ENCODE data around the gene TWIST2.

The TWIST2 gene

GRCh38 chr2:238890131-238890530 is 42.2 kb downstream of the TWIST2 start:
- TF ChIP-seq TCF12 (IDR thresholded peaks at IDR 0.05; ENCODE audit: low read depth) = no peak
- TF ChIP-seq NFIC (IDR thresholded peaks at IDR 0.05) = no peak
- no peak for TF ChIP-seq EGR1 (IDR thresholded peaks at IDR 0.05)
- no peak for TF ChIP-seq YY1 (IDR thresholded peaks at IDR 0.05; ENCODE audit: low read depth)
- TF ChIP-seq ZBTB7A (IDR thresholded peaks at IDR 0.05; ENCODE audit: low read depth) = no peak
- TF ChIP-seq TAF1 (IDR thresholded peaks at IDR 0.05; ENCODE audit: low read depth) = no peak
- no peak for TF ChIP-seq CREB1 (IDR thresholded peaks at IDR 0.05; ENCODE audit: low read depth)
- TF ChIP-seq TEAD4 (IDR thresholded peaks at IDR 0.05) = no peak
- no peak for TF ChIP-seq CEBPB (IDR thresholded peaks at IDR 0.05)
- no peak for TF ChIP-seq RAD21 (IDR thresholded peaks at IDR 0.05; ENCODE audit: low read depth)
- no peak for TF ChIP-seq REST (IDR thresholded peaks at IDR 0.05; ENCODE audit: low read depth)
- TF ChIP-seq MAX (IDR thresholded peaks at IDR 0.05) = no peak
- TF ChIP-seq USF1 (IDR thresholded peaks at IDR 0.05) = no peak
- TF ChIP-seq FOXM1 (IDR thresholded peaks at IDR 0.05; ENCODE audit: borderline replicate concordance, low read depth) = no peak
- TF ChIP-seq EP300 (IDR thresholded peaks at IDR 0.05; ENCODE audit: borderline replicate concordance) = no peak

- TF ChIP-seq ZBTB7A (IDR thresholded peaks at IDR 0.05; ENCODE audit: low read depth) (no peak), CREB1 (IDR thresholded peaks at IDR 0.05; ENCODE audit: low read depth) (no peak), REST (IDR thresholded peaks at IDR 0.05; ENCODE audit: low read depth) (no peak), EGR1 (IDR thresholded peaks at IDR 0.05) (no peak), FOXM1 (IDR thresholded peaks at IDR 0.05; ENCODE audit: borderline replicate concordance, low read depth) (no peak), NFIC (IDR thresholded peaks at IDR 0.05) (no peak), TAF1 (IDR thresholded peaks at IDR 0.05; ENCODE audit: low read depth) (no peak), USF1 (IDR thresholded peaks at IDR 0.05) (no peak), TCF12 (IDR thresholded peaks at IDR 0.05; ENCODE audit: low read depth) (no peak), YY1 (IDR thresholded peaks at IDR 0.05; ENCODE audit: low read depth) (no peak), TEAD4 (IDR thresholded peaks at IDR 0.05) (no peak), MAX (IDR thresholded peaks at IDR 0.05) (no peak), EP300 (IDR thresholded peaks at IDR 0.05; ENCODE audit: borderline replicate concordance) (no peak), RAD21 (IDR thresholded peaks at IDR 0.05; ENCODE audit: low read depth) (no peak), CEBPB (IDR thresholded peaks at IDR 0.05) (no peak)
Observed at GRCh38 chr2:238890618-238891456, 43.0 kb downstream of the TWIST2 start.

GRCh38 chr2:238891457-238892203 is 43.7 kb downstream of the TWIST2 start:
- no peak for TF ChIP-seq CREB1 (IDR thresholded peaks at IDR 0.05; ENCODE audit: low read depth)
- TF ChIP-seq CEBPB (IDR thresholded peaks at IDR 0.05) = no peak
- TF ChIP-seq YY1 (IDR thresholded peaks at IDR 0.05; ENCODE audit: low read depth) = no peak
- no peak for TF ChIP-seq TEAD4 (IDR thresholded peaks at IDR 0.05)

GRCh38 chr2:238892204-238892500 is 44.3 kb downstream of the TWIST2 start:
- no peak for TF ChIP-seq MAX (IDR thresholded peaks at IDR 0.05)
- no peak for TF ChIP-seq TEAD4 (IDR thresholded peaks at IDR 0.05)
- no peak for TF ChIP-seq REST (IDR thresholded peaks at IDR 0.05; ENCODE audit: low read depth)
- no peak for TF ChIP-seq CEBPB (IDR thresholded peaks at IDR 0.05)
